Mesenchymal stem cell (in vitro differentiated cells and primary cell): ENCODE measurements around the gene RAB30. TPM values are rescaled to one million over a fixed set of nuclear protein-coding genes. Genes with fewer than 3 reads are reported as not detected.

Experiments
- DNase-seq: peaks from one replicate; pipeline ENCODE4 v3.0.0-alpha.2; 2013
- H2AFZ ChIP-seq: one replicate; pipeline ENCODE4 v1.6.1; 2013; ENCODE audit warnings: low read depth, mild to moderate bottlenecking, control low read depth, inconsistent platforms, low read length, moderate library complexity
- H2AK5ac ChIP-seq: 2 replicates; pipeline ENCODE4 v1.6.1; 2013; ENCODE audit warnings: low read length, moderate library complexity, mild to moderate bottlenecking, inconsistent platforms; ENCODE audit not compliant: severe bottlenecking
- H2BK120ac ChIP-seq: one replicate; pipeline ENCODE4 v1.6.1; 2013; ENCODE audit warnings: low read depth, mild to moderate bottlenecking, inconsistent platforms, low read length, moderate library complexity
- H2BK12ac ChIP-seq, 2 experiments: one replicate each; pipeline ENCODE4 v1.6.1; 2013; ENCODE audit warnings: inconsistent platforms in 2 of 2, low read length in 2 of 2, mild to moderate bottlenecking in 2 of 2, moderate library complexity in 2 of 2, control low read depth in 1 of 2
- H2BK15ac ChIP-seq: one replicate; pipeline ENCODE4 v1.6.1; 2013; ENCODE audit warnings: mild to moderate bottlenecking, low read depth, inconsistent platforms; ENCODE audit not compliant: poor library complexity, severe bottlenecking
- H2BK5ac ChIP-seq: 2 replicates; pipeline ENCODE4 v1.6.1; 2013; ENCODE audit warnings: low read depth, mild to moderate bottlenecking, low read length, control low read depth, inconsistent platforms; ENCODE audit not compliant: poor library complexity, severe bottlenecking
- H3K14ac ChIP-seq, 2 experiments: one replicate each; pipeline ENCODE4 v1.6.1; 2013; ENCODE audit warnings: inconsistent platforms in 2 of 2, low read length in 2 of 2, control low read depth in 1 of 2, mild to moderate bottlenecking in 1 of 2, moderate library complexity in 1 of 2
- H3K18ac ChIP-seq, 2 experiments: one replicate each; pipeline ENCODE4 v1.6.1; 2013; ENCODE audit warnings: inconsistent platforms in 2 of 2, low read length in 2 of 2, control low read depth in 1 of 2, low read depth in 1 of 2, mild to moderate bottlenecking in 1 of 2
- H3K23ac ChIP-seq, 2 experiments: one replicate each; pipeline ENCODE4 v1.6.1; 2013; ENCODE audit warnings: inconsistent platforms in 2 of 2, low read length in 2 of 2, mild to moderate bottlenecking in 2 of 2, moderate library complexity in 2 of 2, control low read depth in 1 of 2
- H3K27ac ChIP-seq: 2 replicates; pipeline ENCODE4 v1.5.1; 2013; ENCODE audit warnings: mild to moderate bottlenecking, moderate library complexity, low read length, control low read depth, inconsistent platforms; ENCODE audit not compliant: poor library complexity, severe bottlenecking
- H3K27me3 ChIP-seq, 2 experiments: 2 replicates each; pipeline versions ENCODE4 v1.6.1 to v1.7.0; 2013; ENCODE audit warnings: low read length in 2 of 2, mild to moderate bottlenecking in 2 of 2, moderate library complexity in 2 of 2, control low read depth in 1 of 2, inconsistent platforms in 1 of 2; ENCODE audit not compliant: control insufficient read depth in 1 of 2, insufficient read depth in 1 of 2
- H3K36me3 ChIP-seq, 2 experiments: 2 replicates each; pipeline versions ENCODE4 v1.6.1 to v1.7.0; 2013; ENCODE audit warnings: low read length in 2 of 2, control low read depth in 1 of 2, inconsistent platforms in 1 of 2, low read depth in 1 of 2, mild to moderate bottlenecking in 1 of 2; ENCODE audit not compliant: insufficient read depth in 2 of 2, control insufficient read depth in 1 of 2
- H3K4ac ChIP-seq, 2 experiments: one replicate each; pipeline ENCODE4 v1.6.1; 2013; ENCODE audit warnings: inconsistent platforms in 2 of 2, low read length in 2 of 2, mild to moderate bottlenecking in 2 of 2, moderate library complexity in 2 of 2, control low read depth in 1 of 2, low read depth in 1 of 2
- H3K4me1 ChIP-seq: 2 replicates; pipeline ENCODE4 v1.6.1; 2013; ENCODE audit warnings: low read depth, low read length, control low read depth; ENCODE audit not compliant: control insufficient read depth, insufficient read depth
- H3K4me2 ChIP-seq: 2 replicates; pipeline ENCODE4 v1.6.1; 2013; ENCODE audit warnings: low read length, mild to moderate bottlenecking, inconsistent platforms; ENCODE audit not compliant: poor library complexity, severe bottlenecking
- H3K4me3 ChIP-seq, 2 experiments: 2 replicates each; pipeline versions ENCODE4 v1.5.1 to v1.7.0; 2013; ENCODE audit warnings: low read length in 2 of 2, mild to moderate bottlenecking in 2 of 2, control low read depth in 1 of 2, low read depth in 1 of 2; ENCODE audit not compliant: insufficient read depth in 1 of 2
- H3K79me1 ChIP-seq: replicated peaks from 2 replicates; pipeline ENCODE4 v1.6.1; 2013; ENCODE audit warnings: mild to moderate bottlenecking, control low read depth, low read length, inconsistent platforms; ENCODE audit not compliant: poor library complexity, severe bottlenecking
- H3K9ac ChIP-seq: 2 replicates; pipeline ENCODE4 v1.7.0; 2013; ENCODE audit warnings: mild to moderate bottlenecking, low read length, moderate library complexity
- H3K9me3 ChIP-seq: 2 replicates; pipeline ENCODE4 v1.7.0; 2013; ENCODE audit warnings: mild to moderate bottlenecking, low read length; ENCODE audit not compliant: control insufficient read depth
- H4K8ac ChIP-seq: one replicate; pipeline ENCODE4 v1.6.1; 2013; ENCODE audit warnings: inconsistent platforms, mild to moderate bottlenecking, low read length, moderate library complexity
- H4K91ac ChIP-seq: one replicate; pipeline ENCODE4 v1.6.1; 2013; ENCODE audit warnings: mild to moderate bottlenecking, low read length, inconsistent platforms
- WGBS: methylation state at CpG from one replicate; pipeline ENCODE4 v1.1.7; 2013; ENCODE audit warnings: mixed read lengths; 5-methylcytosine and 5-hydroxymethylcytosine counted together
- small RNA-seq: library from polyadenylated mRNA; stranded (forward); fragments of <200 nt; extraction: miRNeasy Mini kit (QIAGEN cat#:217004); gene quantifications from one replicate; pipeline ENCODE3, GENCODE V24; 2013; ENCODE audit warnings: low read depth

RAB30 gene

DNA sequence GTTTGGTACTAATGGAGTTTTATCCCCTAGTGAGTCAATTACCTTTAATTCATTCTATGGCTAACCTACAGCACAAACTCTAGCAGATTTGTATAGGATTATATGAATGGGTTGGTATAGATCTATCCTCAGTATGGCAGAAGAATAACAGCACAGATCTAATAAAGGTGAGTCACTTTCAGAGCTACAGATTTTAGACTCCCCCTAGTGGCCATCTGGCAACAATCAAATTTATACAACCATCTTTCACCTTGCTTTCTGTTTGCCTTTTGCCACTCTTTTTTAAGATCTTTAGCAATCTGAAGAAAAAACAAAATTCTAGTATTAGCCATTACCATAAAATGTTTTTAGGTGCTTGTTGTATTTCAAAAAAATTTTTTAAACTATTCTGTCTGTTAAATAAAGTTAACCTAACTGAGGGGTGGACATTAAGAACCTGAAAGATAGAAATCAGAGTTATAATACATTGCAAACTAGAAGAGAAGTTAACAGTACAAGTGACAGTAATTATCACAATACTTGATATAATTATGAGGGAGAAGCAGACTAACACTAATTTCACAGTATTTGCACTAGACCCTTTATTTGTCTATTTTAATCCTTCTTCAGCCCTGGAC is 144.3 kb downstream of the RAB30 start:
- no peaks in the 10 kb centered on the region for H3K9me3 ChIP-seq
- no peak overlapping the region for H4K91ac ChIP-seq
- H3K79me1 ChIP-seq = no peaks in the 10 kb centered on the region
- H3K18ac ChIP-seq = no peak overlapping the region
- H3K9ac ChIP-seq = no peak overlapping the region
- H2AK5ac ChIP-seq = no peak overlapping the region
- H3K36me3 ChIP-seq = no peaks in the 10 kb centered on the region
- DNase-seq = peak; percentile 69
- H2BK120ac ChIP-seq = no peak overlapping the region
- no peak overlapping the region for H3K23ac ChIP-seq
- H2BK5ac ChIP-seq = no peak overlapping the region
- no peak overlapping the region for H4K8ac ChIP-seq
- H3K27ac ChIP-seq = no peak overlapping the region
- H2AFZ ChIP-seq = no peak overlapping the region
- no peak overlapping the region for H2BK15ac ChIP-seq
- H3K4me2 ChIP-seq = no peak overlapping the region
- H2BK12ac ChIP-seq = no peak overlapping the region
- H3K4me3 ChIP-seq = no peak overlapping the region
- no peak overlapping the region for H3K4ac ChIP-seq
- H3K4me1 ChIP-seq = no peaks in the 10 kb centered on the region
- H3K27me3 ChIP-seq = no peaks in the 10 kb centered on the region
- H3K14ac ChIP-seq = no peak overlapping the region

DNA sequence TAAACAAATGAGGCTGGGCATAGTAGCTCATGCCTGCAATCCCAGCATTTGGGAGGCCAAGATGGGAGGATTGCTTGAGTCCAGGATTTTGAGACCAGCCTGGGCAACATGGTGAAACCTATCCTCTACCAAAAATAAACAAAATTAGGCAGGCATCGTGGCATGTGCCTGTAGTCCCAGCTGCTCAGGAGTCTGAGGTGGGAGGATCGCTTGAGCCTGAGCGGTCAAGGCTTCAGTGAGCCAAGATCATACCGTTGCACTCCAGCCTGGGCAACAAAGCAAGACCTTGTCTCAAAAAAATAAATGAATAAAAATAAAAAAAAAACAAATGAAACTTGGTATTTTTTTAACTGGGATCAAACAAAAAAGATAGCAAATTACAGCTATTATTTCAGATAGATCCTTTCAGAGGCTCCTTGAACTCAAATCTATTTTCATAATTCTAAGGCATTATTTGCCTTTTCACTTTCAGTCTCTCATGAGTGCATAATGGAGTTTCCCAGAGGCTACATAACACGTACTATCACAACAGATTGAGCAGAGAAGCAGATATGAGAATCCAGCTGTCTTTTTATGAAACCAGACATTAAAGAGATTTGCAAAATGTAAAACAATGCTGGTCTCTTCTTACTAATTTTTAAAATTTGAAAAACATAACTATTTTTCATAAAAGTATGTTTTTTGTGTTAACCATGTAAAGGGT is 147.0 kb downstream of the RAB30 start:
- Histone ChIP-seq H3K4me2 (no peak overlapping the region), H3K27me3 (no peaks in the 10 kb centered on the region), H2AK5ac (no peak overlapping the region), H3K4me3 (no peak overlapping the region), H2BK12ac (no peak overlapping the region), H3K9me3 (no peaks in the 10 kb centered on the region), H2AFZ (no peak overlapping the region), H3K27ac (no peak overlapping the region), H3K23ac (no peak overlapping the region), H3K4me1 (no peaks in the 10 kb centered on the region), H3K18ac (no peak overlapping the region), H2BK5ac (no peak overlapping the region), H2BK15ac (no peak overlapping the region), H3K9ac (no peak overlapping the region), H3K36me3 (no peaks in the 10 kb centered on the region), H3K4ac (no peak overlapping the region), H2BK120ac (no peak overlapping the region), H4K8ac (no peak overlapping the region), H3K14ac (no peak overlapping the region), H3K79me1 (no peaks in the 10 kb centered on the region), H4K91ac (no peak overlapping the region)
- WGBS = 90% methylated on average over 3 of the region's 5 CpGs
- DNase-seq = no peak

Small RNAs within 50 kb of the gene (small RNA-seq; reads per million reads assigned to genes)
- gene SNORA70E = not detected
